Medulla oblongata (tissue), 1 donor: Measurements from ENCODE around the gene GRM7.

Experiments used
- DNase-seq: peaks from one replicate; pipeline ENCODE4 v3.0.0-alpha.2; 2015; ENCODE audit errors: extremely low spot score

GRM7 gene

GRCh38 chr3:6971933-6972332 lies 111.0 kb downstream of the GRM7 start:
- no peak for DNase-seq

- DNase-seq = no peak
Observed at GRCh38 chr3:6985848-6986247, 124.9 kb downstream of the GRM7 start.

- no peak for DNase-seq
Observed at GRCh38 chr3:6989608-6990291, 128.8 kb downstream of the GRM7 start.

DNA sequence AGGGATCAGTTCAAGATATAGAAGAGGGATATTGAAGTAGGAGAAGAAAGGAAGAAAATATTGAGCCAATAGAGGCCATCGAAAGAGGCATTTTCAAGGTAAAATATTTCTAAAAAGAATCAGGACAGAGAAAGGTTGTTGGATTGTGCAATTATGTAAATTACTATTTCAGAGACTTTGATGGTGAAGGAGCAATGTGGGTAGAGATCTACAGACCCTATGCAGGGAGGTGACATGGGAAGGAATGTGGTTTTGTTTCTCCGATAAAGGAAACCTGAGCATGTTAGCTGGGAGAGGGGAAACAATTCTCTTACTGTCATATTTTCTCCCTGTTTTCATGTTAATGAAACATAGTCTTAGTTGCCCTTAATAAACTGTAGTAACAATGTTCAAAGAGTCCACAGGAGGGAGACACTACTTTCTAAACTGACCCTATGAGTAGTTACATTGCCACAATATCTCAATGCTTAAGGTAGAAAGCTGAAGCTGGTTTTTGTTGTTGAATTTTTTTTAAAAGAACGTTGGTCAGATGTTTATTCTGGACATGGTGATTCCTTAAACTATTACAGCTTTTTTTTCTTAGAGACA lies 133.3 kb downstream of the GRM7 start:
- no peak for DNase-seq

GRCh38 chr3:7000501-7000900 lies 139.6 kb downstream of the GRM7 start:
- no peak for DNase-seq

DNA sequence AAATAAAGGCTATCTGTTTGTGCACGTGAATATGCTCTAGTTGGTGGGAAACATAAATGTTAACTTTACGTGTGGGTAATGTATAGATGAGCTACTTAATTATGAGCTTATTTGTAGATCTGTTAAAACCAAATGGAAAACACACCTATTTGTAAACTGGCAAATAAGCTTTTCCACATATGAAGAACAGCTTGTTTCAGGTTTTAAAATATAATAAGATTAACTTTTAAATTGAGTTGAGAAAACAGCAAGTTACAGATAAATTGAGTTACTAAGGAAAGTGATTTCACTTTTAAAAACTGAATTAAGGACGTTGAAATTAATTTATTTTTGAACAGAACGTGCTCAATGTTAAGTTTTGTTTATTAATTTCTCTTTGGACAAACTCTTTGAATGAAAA lies 140.5 kb downstream of the GRM7 start:
- DNase-seq = no peak

DNA sequence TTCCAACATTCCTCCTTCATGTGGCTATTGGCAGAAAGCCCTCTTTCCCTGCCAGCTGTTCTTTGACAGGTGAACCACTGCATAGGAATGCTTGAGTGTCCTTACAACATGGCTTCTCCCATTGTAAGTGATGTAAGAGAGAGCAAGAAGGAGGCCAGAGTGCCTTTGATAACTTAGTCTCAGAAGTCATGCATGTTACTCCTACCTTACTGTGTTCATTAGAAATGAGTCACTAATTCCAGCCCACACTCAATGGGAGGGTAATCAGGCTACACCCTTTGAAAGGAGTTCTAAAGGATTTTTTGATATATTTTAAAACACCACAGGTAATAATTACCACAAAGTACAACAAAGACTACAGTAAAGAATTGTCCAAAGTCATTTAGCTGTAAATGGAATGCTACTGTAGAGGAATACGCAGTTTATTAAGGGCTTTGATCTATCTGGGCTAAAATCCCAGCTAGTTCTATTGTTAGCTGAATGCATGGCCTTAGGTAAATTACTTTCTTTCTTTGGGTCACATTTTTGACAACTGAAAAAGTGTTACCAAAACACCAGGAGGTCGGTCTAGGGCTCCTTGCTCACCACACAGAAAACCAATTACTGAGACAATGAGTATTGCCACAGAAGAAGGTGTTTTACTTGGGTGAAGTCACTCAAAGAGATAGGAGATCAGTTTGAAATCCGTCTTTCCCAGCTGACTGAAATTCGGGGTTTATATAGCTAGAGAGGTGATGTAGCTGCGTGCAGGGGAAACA lies 154.9 kb downstream of the GRM7 start:
- no peak for DNase-seq

- DNase-seq = no peak
Observed at GRCh38 chr3:7025581-7026300, 164.8 kb downstream of the GRM7 start.

GRCh38 chr3:7029562-7029961 lies 168.6 kb downstream of the GRM7 start:
- DNase-seq = no peak

GRCh38 chr3:7038394-7038793 lies 177.5 kb downstream of the GRM7 start:
- no peak for DNase-seq

GRCh38 chr3:7062714-7063113 lies 201.8 kb downstream of the GRM7 start:
- DNase-seq = no peak

GRCh38 chr3:7070461-7070860 lies 209.5 kb downstream of the GRM7 start:
- no peak for DNase-seq

- DNase-seq = no peak
Observed at GRCh38 chr3:7074217-7074616, 213.3 kb downstream of the GRM7 start.

GRCh38 chr3:7075117-7075516 lies 214.2 kb downstream of the GRM7 start:
- no peak for DNase-seq

- DNase-seq = no peak
Observed at GRCh38 chr3:7075901-7076300, 215.0 kb downstream of the GRM7 start.

DNA sequence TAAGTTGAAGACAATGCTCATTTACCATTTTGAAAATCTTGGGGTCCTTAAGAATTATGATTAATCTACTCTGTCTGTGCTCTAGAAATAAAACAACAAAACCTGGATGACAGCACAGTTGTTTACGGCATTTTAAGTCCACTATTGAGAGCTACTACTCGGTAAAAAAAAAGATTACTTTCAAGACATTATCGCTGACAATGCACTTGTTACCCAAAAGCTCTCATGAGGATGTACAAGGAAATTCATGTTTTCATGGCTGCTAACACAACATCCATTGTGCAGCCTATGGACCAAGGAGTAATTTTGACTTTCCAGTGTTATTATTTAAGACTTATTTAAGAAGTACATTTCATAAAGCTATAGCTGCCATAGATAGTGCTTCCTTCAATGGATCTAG lies 221.3 kb downstream of the GRM7 start:
- no peak for DNase-seq

DNA sequence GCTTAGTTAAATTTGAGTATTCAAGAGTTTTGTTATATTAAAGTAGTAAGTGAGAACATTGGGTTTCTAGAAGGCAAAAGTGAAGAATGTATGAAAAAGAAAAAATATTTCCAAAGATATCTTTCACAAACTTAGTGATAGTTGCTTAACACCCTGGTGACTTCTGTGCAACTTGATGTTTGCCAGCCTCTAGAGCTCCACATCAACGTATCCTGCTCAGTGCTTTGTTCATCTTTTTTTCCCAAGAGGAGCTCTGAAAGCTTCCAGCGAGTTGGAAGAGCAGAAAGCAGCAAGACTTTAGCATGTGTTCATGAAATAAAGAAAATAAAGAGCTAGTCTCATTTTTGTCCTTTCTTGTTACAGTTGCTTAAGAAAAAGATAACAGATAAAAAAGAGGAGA lies 225.5 kb downstream of the GRM7 start:
- DNase-seq = no peak

- DNase-seq = no peak
Observed at GRCh38 chr3:7095116-7095515, 234.2 kb downstream of the GRM7 start.

- no peak for DNase-seq
Observed at GRCh38 chr3:7100136-7100535, 239.2 kb downstream of the GRM7 start.

DNA sequence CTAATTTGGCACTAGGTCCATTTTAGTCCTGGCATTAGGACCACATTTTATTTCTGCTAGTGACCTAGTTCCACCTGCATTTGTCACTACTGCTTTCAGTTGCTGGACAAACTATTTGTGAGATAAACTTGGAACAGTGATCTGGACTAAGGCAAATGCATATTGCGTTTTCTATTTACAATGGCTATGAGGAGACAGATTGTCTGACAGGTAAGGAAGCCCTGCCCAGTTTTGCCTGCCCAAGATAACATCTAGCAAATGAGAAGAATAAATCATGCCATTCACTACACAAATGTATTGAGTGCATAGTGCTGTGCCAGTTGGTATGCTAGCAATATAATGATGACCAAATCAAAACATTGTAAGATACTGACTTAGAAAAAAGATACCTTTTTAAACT lies 245.7 kb downstream of the GRM7 start:
- DNase-seq = no peak

DNA sequence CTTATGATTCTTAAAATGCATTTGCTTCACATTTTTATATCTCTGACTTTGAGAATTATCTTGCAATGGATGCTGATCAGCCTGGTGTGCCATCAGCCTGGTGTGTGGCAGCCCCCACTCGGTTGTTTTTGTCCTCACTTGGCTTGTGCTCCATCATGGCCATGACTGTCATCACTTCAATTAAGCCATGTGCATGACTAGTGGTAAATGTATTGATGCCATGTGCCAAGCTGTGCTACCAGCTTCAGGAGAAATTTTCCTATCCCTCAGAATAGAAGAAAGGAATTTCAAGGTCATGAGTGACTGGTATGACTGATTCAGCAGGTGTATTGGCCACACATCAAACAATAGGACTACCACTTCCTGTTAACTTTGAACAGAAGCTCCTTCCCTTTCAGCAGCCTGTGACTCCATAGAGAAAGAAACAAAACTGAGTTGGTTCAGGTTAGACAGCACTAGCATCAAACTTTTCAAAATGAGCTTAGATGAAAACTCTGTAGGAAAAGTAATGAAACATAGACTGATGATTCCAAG lies 251.7 kb downstream of the GRM7 start:
- no peak for DNase-seq

- DNase-seq = no peak
Observed at GRCh38 chr3:7144697-7145308, 283.9 kb downstream of the GRM7 start.
